Middle frontal gyrus (tissue), 1 donor: ENCODE data around the gene SALL3.

Source experiments
- DNase-seq: peaks from one replicate; pipeline ENCODE4 v3.0.0-alpha.2; 2015; ENCODE audit warnings: low spot score; ENCODE audit errors: extremely low spot score

SALL3 gene

DNA sequence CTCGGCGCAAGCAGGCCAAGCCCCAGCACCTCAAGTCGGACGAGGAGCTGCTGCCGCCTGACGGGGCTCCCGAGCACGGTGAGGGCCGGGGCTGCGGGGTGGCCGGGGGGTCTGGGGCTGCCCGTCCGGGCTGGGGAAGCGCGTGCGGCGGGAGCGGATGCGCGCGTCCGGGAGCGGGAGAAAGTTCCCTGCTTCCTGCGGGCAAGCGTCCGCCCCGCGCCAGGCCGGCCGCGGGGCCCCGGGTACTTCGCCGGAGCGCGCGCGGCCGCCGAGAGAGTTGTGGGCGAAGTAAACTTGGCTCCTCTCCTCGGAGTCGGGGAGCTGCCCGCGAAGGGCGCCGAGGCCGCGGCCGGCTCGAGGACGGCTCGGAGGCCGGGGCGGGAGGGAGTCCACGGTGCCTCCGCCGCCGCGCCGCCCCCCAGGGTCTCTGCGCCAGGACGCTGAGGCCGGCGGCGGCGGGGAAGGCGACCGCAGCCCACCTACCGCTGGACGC lies 707 bp downstream of the SALL3 start:
- DNase-seq, result no peak

DNA sequence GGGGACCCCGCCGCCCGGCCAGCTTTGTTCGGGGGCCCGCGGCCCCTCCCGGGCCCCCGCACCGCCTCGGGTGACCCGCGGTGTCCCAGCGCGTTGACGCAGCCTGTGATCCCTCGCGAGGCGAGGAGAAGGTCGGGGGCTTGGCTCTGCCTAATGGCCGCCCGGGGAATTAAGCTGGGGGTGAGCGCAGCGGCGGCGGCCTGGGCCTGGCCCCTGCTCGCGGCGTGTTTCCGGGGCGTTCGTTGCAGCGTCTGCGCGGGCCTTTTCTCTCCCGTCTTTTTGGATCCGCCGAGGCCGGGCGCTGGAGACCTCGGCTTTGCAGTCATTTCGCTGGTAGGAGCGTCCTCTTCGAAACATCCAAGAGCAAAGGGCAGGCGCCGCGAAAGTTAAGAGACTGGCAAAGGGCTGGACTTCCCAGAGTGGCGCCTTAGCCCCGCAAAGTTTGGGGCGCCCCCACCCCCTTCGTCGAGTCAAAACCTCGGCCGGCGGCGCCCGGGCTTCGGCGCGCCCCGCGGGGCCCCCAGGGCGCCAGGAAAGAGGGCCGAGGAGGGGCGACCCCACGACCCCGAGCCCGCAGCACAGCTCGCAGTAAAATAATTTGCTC lies 1.3 kb downstream of the SALL3 start:
- DNase-seq, result no peak

DNA sequence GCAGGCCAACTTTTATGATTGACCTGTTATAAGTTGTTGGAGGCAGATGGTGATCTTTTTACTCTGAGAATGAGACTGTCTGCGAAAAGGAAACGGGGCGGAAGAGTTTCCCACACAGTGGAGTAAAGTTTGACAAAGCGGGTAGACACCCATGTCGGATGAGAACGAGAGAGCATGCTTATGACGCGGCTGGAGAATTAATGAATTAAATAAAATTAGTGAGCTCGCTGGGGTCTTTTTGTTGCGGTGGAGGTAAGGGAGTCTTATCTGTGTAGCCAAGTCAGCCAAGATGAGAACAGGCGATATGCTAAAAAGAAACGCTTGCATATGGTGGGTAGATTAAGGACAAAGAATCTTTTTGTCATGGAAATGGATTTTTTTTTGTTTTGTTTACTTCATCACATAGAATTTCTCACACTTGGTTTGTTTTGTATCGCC lies 1.8 kb downstream of the SALL3 start:
- DNase-seq, result no peak

DNA sequence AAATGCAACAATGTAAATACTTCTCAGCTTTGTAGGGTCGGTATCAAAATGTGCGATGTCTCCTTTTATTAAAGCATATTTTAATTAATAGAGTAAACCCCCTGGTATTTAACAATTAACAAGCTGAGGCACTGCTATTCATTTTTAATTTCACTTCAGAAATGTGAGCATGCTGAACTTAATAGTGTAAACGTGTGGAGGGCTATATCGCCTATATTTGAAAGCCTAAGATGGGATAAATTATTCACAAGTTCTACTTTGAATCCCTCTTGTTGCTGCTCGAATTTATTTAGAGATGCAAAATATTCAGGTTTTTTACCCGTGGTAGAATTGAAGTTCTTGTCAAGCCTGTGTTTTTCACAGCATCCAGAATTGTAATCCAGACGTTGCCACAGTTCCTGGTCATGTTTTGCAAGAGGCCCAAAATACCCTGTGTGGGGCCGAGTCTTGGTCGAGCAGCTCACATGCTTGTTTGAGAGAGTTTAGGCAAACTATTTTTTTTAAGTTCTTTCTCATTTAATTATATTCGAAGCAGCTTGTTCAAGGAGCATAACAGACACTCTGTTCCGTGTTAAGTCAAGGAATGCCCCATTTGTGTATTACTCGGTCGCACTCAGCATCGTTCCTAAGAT lies 2.5 kb downstream of the SALL3 start:
- DNase-seq, result no peak

DNA sequence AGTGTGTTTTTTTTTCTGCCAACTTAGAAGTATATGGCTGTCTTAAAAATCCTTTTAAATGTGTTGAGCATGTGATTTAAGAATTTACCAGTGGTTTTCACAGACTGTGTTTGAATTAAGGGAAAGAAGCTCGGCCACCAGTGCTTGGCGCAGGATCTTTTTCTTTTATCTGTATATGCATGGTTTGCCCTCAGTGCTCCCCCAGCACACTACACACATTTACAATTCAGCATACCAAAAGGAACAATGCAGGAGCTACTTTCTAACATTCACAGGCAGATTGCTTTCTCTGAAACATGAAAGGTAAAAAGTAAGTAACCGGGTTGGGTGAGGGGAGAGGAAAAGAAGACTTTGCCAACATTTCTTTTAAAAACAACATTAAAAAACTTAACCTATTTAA lies 3.9 kb downstream of the SALL3 start:
- DNase-seq, result no peak

DNA sequence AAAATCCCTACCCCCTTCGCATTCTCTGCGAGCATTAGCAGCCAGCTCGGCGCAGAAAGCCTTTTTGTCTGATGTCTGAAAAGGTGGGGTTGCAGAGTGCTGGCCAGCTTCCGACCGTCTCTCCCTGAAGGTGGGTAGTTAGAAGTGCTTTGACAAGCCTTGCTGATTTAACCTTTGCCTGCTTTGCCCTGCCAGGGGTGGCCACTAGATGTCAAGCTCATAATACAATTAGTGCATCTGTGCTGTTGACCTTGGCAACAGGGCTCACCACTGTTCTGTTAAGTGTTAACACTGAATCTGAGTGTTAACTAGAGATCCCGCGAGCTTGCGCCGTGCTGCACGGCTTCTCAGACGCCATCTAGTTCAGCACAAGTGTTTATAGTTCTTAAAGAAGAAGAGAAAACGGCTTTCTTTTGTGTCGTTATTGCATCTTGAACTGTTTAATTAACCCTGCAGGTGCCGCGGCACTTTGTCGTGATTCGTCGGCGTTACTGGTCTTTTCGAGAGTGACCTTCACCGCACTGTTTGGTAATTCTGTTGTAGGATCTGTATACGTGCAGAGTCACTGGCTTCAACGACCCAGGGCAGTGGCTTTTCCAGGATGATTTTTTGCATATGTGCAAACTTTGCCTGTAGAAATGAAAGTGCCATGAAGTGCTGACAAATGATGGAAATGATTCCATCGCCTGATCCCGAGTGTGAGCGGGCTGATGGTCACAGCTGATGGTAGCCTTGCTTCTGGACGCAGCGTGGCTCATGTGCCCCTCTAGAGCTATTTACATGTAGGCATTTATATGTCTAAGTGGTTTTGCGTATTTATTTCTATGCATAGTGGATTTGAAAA lies 5.5 kb downstream of the SALL3 start:
- DNase-seq, result no peak

DNA sequence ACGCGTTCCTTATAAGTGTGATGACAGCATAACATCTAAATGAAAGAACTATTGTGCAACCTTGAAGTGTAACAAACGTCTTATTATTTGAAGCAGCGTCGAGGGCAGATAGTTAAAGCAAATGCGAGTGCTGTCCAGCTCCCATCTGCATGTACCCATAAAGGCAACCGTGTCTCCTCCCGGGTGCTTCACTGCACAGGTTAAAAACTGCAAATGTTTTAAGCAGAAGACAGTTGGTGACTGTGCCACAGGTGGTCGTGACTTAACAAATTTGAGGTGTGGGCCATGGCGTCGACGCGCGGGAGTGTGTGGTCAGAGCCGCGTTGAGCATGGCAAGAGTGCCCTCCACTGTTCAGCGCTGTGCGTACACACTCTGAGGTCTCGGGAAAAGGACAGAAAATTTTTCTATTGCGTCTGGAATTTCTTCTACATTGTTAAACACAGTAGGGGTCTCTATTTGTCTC lies 6.4 kb downstream of the SALL3 start:
- DNase-seq, result no peak

GRCh38 chr18:78991446-78991845 lies 11.8 kb downstream of the SALL3 start:
- DNase-seq, result no peak

DNA sequence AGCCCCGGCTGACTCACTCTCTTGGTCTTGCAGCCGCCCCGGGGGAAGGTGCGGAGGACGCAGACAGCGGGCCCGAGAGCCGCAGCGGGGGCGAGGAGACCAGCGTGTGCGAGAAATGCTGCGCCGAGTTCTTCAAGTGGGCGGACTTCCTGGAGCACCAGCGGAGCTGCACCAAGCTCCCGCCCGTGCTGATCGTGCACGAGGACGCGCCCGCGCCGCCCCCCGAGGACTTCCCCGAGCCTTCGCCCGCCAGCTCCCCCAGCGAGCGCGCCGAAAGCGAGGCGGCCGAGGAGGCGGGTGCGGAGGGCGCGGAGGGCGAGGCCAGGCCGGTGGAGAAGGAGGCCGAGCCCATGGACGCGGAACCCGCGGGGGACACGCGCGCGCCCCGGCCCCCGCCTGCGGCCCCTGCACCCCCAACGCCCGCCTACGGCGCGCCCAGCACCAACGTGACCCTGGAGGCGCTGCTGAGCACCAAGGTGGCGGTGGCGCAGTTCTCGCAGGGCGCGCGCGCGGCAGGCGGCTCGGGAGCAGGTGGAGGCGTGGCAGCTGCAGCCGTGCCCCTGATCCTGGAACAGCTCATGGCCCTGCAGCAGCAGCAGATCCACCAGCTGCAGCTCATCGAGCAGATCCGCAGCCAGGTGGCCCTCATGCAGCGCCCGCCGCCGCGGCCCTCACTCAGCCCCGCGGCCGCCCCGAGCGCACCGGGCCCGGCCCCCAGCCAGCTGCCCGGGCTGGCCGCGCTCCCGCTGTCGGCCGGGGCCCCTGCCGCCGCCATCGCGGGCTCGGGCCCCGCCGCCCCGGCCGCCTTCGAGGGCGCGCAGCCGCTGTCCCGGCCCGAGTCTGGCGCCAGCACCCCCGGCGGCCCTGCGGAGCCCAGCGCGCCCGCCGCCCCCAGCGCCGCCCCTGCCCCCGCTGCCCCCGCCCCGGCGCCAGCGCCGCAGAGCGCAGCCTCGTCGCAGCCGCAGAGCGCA lies 12.7 kb downstream of the SALL3 start:
- DNase-seq, result no peak

- no peak for DNase-seq
Observed at GRCh38 chr18:78993014-78993926, 13.7 kb downstream of the SALL3 start.

DNA sequence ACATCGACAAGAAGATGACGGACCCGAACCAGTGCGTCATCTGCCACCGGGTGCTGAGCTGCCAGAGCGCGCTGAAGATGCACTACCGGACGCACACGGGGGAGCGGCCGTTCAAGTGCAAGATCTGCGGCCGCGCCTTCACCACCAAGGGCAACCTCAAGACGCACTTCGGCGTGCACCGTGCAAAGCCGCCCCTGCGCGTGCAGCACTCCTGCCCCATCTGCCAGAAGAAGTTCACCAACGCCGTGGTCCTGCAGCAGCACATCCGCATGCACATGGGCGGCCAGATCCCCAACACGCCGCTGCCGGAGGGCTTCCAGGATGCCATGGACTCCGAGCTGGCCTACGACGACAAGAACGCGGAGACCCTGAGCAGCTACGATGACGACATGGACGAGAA lies 14.4 kb downstream of the SALL3 start:
- DNase-seq, result no peak

DNA sequence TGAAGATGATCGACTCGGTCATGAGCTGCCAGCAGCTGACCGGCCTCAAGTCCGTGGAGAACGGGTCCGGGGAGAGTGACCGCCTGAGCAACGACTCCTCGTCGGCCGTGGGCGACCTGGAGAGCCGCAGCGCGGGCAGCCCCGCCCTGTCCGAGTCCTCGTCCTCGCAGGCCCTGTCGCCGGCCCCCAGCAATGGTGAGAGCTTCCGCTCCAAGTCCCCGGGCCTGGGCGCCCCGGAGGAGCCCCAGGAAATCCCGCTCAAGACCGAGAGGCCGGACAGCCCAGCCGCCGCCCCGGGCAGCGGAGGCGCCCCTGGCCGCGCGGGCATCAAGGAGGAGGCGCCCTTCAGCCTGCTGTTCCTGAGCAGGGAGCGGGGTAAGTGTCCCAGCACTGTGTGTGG lies 14.9 kb downstream of the SALL3 start:
- DNase-seq, result no peak

GRCh38 chr18:78994977-78995582 lies 15.5 kb downstream of the SALL3 start:
- no peak for DNase-seq

DNA sequence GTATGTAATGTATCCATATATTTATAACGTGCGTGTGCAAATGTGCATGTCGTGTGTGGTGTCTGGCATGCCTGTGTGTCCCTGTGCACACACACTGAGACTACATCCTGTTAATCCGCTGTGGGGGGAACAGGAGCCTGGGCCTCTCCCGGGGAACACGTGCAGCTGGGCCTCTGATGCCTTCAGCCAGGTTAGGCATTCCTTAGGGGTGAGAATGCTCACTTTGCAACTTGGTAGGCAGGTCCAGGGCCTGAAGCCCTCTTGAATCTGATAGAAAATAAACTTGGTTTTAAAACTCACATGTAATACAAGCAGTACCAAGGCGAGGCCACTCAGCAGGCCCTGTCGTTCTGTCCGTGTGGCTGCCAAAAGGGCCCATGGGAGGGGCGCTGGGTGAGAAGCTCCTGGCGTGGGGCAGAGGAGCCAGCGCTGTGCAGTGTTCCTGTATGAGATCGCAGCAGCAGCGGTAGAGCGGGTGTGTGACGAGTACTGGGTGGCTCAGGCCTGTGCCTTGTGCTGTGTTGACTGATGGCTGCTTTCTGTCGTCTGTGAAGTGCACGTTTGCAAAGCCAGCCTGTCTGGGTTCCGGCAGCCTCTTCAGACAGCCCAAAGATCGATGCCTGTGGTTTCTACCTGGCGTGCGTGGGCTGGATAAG lies 16.2 kb downstream of the SALL3 start:
- no peak for DNase-seq

DNA sequence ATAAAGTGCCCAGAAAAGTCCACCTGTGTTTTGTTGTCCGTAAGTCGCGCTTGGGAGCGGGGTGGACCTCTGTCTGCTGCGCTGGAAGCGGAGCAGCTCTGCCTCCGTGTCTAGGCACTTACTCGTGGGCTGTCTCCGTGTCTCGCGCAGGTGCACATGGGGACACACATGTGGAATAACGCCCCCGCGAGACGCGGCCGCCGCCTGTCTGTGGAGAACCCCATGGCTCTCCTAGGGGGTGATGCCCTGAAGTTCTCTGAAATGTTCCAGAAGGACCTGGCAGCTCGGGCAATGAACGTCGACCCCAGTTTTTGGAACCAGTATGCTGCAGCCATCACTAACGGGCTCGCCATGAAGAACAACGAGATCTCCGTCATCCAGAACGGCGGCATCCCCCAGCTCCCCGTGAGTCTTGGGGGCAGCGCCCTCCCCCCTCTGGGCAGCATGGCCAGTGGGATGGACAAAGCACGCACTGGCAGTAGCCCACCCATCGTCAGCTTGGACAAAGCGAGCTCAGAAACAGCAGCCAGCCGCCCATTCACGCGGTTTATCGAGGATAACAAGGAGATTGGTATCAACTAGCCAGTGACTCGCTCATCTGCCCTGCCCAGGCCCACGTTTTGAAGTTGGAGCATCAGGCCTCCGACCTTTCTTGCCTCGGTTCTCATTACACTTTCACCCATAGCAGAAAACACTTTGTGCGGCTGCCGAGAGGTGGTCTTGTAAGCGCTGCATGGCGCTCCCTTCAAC lies 17.3 kb downstream of the SALL3 start:
- DNase-seq, result no peak

DNA sequence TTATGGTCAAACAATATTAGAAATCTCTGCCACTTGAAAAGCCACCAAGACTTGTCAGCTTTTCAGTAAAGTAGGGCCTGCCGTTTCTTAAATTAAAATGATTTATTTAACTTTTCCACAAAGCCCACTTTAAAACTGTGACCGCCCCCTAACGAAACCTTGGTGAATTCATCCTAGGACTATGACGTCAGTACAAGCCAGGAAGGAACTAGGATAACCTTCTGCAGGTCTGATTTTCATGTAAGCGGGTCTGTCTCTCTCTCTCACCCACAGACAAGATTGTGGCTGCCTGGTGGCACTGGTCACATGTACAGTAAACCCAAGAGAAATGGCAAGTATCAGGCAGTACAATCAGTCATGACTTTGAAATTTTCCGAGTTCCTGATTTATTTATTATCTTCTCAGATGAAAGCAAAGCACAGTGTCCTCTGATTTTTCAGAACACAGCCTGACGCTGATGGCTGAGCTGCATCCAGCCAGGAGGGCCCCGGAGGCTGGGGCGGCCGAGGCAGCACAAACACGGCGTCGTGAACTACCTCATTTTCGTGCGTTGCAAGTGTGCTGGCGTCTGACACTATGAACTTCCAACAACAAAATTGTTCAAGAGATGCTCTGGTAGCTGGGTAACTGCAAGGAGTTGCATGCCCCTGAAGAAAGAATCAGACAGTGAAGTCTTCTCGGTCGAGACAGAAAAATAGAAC lies 18.9 kb downstream of the SALL3 start:
- no peak for DNase-seq

GRCh38 chr18:78999939-79000338 lies 20.3 kb downstream of the SALL3 start:
- no peak for DNase-seq

DNA sequence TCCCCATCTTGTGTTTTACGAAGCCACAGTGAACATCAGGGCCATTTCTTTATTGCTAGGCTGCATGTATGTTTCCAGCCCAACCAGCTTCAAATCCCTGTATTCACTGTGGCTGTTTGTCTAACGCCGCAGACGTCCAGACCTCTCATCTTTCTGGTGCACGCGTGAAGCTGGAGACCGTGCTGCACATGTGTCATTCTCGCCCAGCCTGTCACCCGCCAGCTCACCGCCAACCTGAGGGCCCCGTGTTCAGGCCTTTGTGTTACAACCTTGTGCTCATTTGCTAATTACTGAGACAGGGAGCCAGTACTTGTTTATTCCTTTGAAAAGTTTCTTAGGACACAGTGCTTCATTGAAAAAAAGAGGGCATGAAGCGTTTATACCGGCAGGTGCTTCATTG lies 21.4 kb downstream of the SALL3 start:
- no peak for DNase-seq
